Measurements from ENCODE around the gene SPRR2E.
"Not testable (repeated sequence)": the region's sequence is repeated elsewhere in the genome, so short reads cannot be mapped to it uniquely, and the experiment has no call there.

SPRR2E gene

DNA sequence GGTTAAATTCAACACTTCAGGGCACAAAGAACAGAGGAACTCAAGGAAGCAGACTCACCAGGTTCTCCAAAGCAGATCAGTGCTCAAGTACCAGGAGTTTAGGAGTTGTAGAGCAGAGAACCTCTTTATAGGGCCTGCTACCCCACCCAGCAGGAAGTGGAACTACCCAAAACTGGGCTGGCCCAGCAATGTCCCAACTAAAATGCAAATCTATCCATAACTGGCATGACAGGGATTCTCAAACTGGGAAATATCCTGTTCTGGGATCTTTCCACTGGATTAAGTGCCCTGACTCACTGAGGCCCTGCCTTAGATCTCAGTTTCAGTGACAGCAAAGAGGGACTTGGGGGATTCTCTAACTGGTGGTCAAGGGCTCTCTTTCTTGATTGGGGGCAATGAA is at the start of gene SPRR2E:
Gene SPRR2E, minus strand, starts transcription at position 101 of the 400 bp plus-strand sequence. CDS start 775 bp downstream, outside the sequence.
- DNase-seq = no peak

- DNase-seq = no peak
Measured at GRCh38 chr1:153141377-153141776, 47.1 kb upstream of the SPRR2E start.

DNA sequence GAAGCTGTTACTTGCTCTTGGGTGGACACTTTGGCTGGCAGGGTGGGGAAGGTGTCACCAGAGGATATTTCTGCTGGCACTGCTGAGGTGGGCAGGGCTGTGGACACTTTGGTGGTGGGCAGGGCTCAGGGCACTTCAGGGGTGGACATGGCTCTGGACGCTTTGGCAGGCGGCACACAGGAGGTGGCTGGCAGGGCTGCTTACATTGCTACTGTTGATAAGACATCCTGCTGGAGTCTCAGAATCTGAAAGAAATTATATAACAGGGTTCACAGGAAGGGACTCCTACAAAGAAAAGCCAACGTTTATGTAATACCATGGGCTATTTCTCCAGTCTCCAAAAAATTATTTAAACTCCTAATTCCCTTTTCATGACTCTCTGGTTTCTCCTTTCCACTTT is 46.2 kb upstream of the SPRR2E start:
- no peak for DNase-seq

- DNase-seq = no peak
Measured at GRCh38 chr1:153133743-153134142, 39.4 kb upstream of the SPRR2E start.

GRCh38 chr1:153133267-153133666 is 38.9 kb upstream of the SPRR2E start:
- DNase-seq = no peak

- not testable (repeated sequence) for DNase-seq
Measured at GRCh38 chr1:153128688-153129087, 34.4 kb upstream of the SPRR2E start.

DNA sequence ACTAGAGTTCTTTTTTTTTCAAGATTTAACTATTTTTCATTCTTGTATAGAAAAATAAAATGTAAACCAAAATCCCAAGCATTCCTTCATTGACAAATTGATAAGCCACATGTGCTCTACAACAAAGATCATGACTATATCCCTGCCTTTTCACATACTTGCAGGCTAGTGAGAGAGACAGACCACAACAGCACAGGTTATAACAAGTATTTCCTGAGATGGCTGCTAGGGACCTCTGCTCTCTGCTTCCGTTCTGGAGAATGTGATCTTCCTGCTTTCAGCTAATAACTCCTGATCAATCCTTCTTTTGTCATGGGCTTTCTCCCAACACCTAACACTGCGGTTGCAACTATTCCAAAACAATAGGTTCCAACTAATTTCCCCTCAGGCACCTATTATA is 33.0 kb upstream of the SPRR2E start:
- DNase-seq = no peak

DNA sequence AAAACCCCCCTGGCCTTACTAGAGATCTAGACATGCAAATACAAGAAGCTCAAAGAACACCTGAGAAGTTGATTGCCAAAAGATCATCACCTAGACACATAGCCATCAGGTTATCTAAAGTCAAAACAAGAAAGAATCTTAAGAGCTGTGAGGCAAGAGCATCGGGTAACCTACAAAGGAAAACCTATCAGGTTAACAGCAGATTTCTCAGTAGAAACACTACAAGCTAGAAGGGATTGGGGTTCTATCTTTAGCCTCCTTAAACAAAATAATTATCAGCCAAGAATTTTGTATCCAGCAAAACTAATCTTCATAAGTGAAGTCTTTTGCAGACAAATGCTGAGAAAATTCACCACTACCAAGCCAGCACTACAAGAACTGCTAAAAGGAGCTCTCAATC is 31.2 kb upstream of the SPRR2E start:
- DNase-seq = no peak

GRCh38 chr1:153123793-153124192 is 29.5 kb upstream of the SPRR2E start:
- not testable (repeated sequence) for DNase-seq

DNA sequence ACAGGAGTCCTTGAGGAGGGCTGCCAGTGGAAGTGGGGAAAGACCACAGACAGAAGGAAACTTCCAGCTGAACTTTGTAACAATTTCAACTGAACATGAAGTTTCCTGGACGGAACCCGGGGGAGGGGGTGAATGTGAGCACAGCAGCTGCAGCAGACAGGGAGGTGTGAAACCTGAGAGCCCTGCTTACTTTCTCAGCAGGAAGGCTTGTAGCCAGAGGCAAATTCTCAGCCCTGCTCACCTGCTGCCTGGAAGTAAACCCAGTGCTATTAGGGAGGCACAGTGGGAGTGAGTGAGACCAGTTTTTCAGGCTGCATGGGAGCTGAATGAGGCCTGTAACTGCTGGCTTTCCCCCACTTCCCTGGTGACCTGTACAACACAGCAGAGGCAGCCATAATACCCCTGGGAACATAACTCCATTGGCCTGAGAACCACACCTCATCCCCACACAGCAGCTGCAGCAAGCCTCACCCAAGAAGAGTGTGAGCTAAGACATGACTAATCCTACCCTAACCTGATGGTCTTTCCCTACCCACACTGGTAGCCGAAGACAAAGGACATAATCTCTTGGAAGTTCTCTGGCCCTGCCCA is 28.6 kb upstream of the SPRR2E start:
- no peak for DNase-seq

GRCh38 chr1:153120945-153121344 is 26.6 kb upstream of the SPRR2E start:
- no peak for DNase-seq

- DNase-seq = no peak
Measured at GRCh38 chr1:153119491-153119971, 25.2 kb upstream of the SPRR2E start.

GRCh38 chr1:153115264-153115663 is 20.9 kb upstream of the SPRR2E start:
- not testable (repeated sequence) for DNase-seq

- DNase-seq = no peak
Measured at GRCh38 chr1:153113416-153113815, 19.1 kb upstream of the SPRR2E start, which contains the start of gene SPRR2F. Gene SPRR2F, minus strand, starts transcription at chr1:153113516. Its CDS starts 783 bp downstream, at chr1:153112733.

- DNase-seq = not testable (repeated sequence)
Measured at GRCh38 chr1:153112454-153112853, 18.1 kb upstream of the SPRR2E start.

GRCh38 chr1:153100245-153100644 is 5.9 kb upstream of the SPRR2E start:
- no peak for DNase-seq

DNA sequence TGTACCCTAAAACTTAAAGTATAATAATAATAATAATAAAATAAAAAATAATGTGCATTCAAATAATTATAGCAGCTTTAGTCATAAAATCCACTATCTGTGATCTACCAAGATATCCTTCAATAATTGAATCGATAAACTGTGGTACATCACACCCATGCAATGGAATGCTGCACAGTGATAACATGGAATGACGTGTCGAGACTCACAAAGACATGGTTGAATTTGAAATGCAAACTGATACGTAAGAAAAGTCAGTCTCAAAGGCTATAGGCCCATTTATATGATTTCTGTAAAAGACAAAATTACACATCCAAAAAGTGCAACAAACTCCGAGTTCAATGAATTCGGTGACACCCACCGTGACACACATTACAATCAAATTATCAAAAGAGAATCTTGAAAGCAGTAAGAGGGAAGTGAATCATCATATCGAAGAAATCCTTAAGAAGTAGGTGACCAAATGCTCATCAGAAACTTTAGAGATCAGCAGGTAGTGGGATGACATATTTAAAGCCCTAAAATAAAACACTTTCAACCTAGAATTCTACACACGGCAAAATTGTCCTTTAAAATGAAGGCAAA is 5.2 kb upstream of the SPRR2E start:
- no peak for DNase-seq

DNA sequence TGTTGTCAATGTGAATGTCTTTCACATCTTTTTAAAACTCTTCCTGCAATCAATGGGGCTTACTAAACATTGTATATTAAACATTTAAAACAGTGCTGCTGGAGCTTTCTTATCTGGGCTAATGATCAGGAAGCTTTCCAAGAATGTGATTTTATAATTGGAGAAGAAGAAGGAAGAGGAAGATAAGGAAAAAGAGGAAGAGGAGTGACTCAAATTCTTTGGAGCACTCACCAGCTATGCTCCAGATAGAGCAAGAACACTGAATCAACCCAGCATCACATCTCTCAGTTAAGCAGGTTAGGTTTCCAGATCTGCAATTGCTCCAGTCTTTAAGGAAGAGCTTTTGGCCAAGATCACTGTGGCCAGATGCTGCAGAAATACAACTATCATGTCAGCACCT is 1.4 kb upstream of the SPRR2E start:
- no peak for DNase-seq

- DNase-seq = no peak
Measured at GRCh38 chr1:153087652-153088051, 6.7 kb downstream of the SPRR2E start.

DNA sequence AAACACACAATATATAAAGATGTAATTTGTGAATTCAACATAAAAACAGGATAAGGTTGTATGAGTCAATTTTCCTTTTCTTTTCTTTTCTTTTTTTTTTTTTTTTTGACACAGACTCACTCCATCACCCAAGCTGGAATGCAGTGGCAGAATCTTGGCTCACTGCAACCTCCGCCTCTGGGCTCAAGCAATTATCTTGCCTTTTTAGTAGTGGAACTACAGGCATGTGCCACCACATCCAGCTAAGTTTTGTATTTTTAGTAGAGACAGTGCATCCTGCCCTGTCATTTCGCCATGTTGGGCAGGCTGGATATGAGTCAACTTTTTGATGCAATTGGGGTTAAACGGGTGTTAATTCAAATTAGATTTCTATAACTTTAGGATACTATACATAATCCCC is 12.6 kb downstream of the SPRR2E start:
- DNase-seq = no peak

DNA sequence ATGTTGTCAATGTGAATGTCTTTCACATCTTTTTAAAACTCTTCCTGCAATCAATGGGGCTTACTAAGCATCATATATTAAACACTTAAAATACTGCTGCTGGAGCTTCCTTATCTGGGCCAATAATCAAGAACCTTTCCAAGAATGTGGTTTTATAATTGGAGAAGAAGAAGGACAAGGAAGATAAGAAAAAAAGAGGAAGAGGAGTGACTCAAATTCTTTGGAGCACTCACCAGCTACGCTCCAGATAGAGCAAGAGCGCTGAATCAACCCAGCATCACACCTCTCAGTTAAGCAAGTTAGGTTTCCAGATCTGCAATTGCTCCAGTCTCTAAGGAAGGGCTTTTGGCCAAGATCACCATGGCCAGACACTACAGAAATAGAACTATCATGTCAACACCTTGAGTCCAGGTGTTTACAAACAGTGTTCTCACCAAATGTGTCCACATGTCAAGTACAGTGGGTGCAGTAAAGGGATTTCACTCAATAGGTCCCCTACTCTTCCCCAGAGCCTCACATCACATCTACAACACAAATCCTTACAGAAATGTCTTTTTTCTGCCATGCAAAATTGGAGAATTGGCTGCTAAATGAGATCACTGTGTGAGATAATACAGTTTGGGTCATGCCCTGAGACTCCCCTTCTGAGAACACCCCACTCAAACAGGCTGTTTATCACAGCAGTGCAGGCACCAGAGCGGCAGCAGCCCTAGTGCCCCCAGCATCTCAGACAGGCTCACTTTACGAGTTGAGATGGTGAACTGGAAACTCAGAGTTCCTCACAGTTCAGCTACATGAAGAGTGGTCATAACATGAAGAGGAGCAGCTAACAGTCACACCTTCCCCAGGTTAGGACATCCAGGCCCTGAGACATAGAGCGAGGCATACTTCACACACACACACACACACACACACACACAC is 21.3 kb downstream of the SPRR2E start:
- DNase-seq = no peak

DNA sequence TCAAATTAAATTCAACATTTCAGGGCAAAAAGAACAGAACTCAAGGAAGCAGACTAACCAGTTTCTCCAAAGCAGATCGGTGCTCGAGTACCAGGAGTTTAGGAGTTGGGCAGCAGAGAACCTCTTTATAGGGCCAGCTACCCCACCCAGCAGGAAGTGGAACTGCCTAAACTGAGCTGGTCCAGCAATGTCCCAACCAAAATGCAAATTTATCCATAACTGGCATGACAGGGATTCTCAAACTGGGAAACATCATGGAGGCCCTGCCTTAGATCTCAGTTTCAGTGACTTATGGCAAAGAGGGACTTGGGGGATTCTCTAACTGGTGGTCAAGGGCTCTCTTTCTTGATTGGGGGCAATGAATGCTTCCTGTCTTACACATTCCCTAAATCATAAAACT is 22.8 kb downstream of the SPRR2E start, which contains the start of gene SPRR2B:
Gene SPRR2B, minus strand, starts transcription at position 101 of the 400 bp plus-strand sequence. CDS start 772 bp downstream, outside the sequence.
- no peak for DNase-seq

Measured in nucleus accumbens (tissue), 56 donors.